CD14-positive monocyte (primary cell): ENCODE measurements around the gene TAS1R1. TPM values are rescaled to one million over a fixed set of nuclear protein-coding genes. Genes with fewer than 3 reads are reported as not detected.

ENCODE experiments used
- DNase-seq, 3 donors: peaks; one replicate each; pipeline ENCODE4 v3.0.0-alpha.2; 2011 to 2022
- H2AFZ ChIP-seq: 2 replicates; pipeline ENCODE4 v1.6.0; 2012; ENCODE audit warnings: mild to moderate bottlenecking, low read depth, low read length, inconsistent platforms; ENCODE audit not compliant: insufficient read depth, poor library complexity, severe bottlenecking
- H3K27ac ChIP-seq, 2 donors: 1 replicate in 1 of 2; 2 replicates in 1 of 2; pipeline ENCODE4 v1.5.1; 2012 to 2013; ENCODE audit warnings: low read length in 2 of 2, control low read depth in 1 of 2, inconsistent platforms in 1 of 2, low read depth in 1 of 2, mild to moderate bottlenecking in 1 of 2
- H3K27me3 ChIP-seq, 2 donors: one replicate each; pipeline versions ENCODE4 v1.6.0 to v1.6.1; 2011 to 2013; ENCODE audit warnings: low read length in 2 of 2; ENCODE audit not compliant: control insufficient read depth in 2 of 2, insufficient read depth in 2 of 2
- H3K36me3 ChIP-seq, 2 donors: replicated peaks in 1 of 2; 1 replicate in 1 of 2; 2 replicates in 1 of 2; pipeline versions ENCODE4 v1.5.1 to v1.6.1; 2012 to 2013; ENCODE audit warnings: low read length in 2 of 2, control low read depth in 1 of 2, inconsistent platforms in 1 of 2, mild to moderate bottlenecking in 1 of 2; ENCODE audit not compliant: insufficient read depth in 2 of 2, control insufficient read depth in 1 of 2
- H3K4me1 ChIP-seq, 2 donors: 1 replicate in 1 of 2; 2 replicates in 1 of 2; pipeline versions ENCODE4 v1.5.1 to v1.6.1; 2012 to 2013; ENCODE audit warnings: low read length in 2 of 2, control low read depth in 1 of 2, inconsistent platforms in 1 of 2, mild to moderate bottlenecking in 1 of 2, moderate library complexity in 1 of 2; ENCODE audit not compliant: insufficient read depth in 2 of 2, control insufficient read depth in 1 of 2
- H3K4me2 ChIP-seq: replicated peaks from 2 replicates; pipeline ENCODE3; 2012; ENCODE audit warnings: low read length, moderate library complexity, mild to moderate bottlenecking; ENCODE audit not compliant: poor library complexity, severe bottlenecking; ENCODE audit errors: extremely low read depth
- H3K4me3 ChIP-seq, 3 experiments: fragments of 200-600 bp in 1 of 3; sonication (generic) in 1 of 3; replicated peaks in 1 of 3; 1 replicate in 2 of 3; 2 replicates in 1 of 3; pipeline ENCODE4 v1.5.1; 2011 to 2013; ENCODE audit warnings: low read length in 3 of 3, mild to moderate bottlenecking in 3 of 3, control low read depth in 2 of 3, low read depth in 2 of 3, inconsistent platforms in 1 of 3, moderate library complexity in 1 of 3
- H3K79me2 ChIP-seq: 2 replicates; pipeline ENCODE4 v1.6.0; 2012; ENCODE audit warnings: mild to moderate bottlenecking, control low read depth, inconsistent platforms, low read length, moderate library complexity; ENCODE audit not compliant: insufficient read depth
- H3K9ac ChIP-seq: 2 replicates; pipeline ENCODE4 v1.6.0; 2017; ENCODE audit warnings: low read length, mild to moderate bottlenecking; ENCODE audit not compliant: insufficient read depth, poor library complexity, severe bottlenecking
- H3K9me3 ChIP-seq, 2 donors: replicated peaks in 1 of 2; 1 replicate in 1 of 2; 2 replicates in 1 of 2; pipeline versions ENCODE4 v1.5.1 to v1.6.1; 2012 to 2013; ENCODE audit warnings: low read length in 2 of 2, control low read depth in 1 of 2; ENCODE audit not compliant: control insufficient read depth in 1 of 2, insufficient read depth in 1 of 2
- H4K20me1 ChIP-seq: 2 replicates; pipeline ENCODE4 v1.6.0; 2012; ENCODE audit warnings: mild to moderate bottlenecking, low read length, control low read depth, moderate library complexity; ENCODE audit not compliant: insufficient read depth
- H3K27ac Mint-ChIP-seq, 7 donors: one replicate each; pipeline ENCODE4 v1.8.0; 2020; ENCODE audit warnings: mild to moderate bottlenecking in 7 of 7, mixed read lengths in 7 of 7, moderate library complexity in 6 of 7, inconsistent platforms in 2 of 7
- H3K27me3 Mint-ChIP-seq, 3 donors: one replicate each; pipeline ENCODE4 v1.8.0; 2021 to 2022; ENCODE audit warnings: low read depth in 3 of 3, mild to moderate bottlenecking in 3 of 3, mixed read lengths in 3 of 3, moderate library complexity in 3 of 3, inconsistent platforms in 1 of 3
- H3K36me3 Mint-ChIP-seq, 2 donors: one replicate each; pipeline ENCODE4 v1.8.0; 2020; ENCODE audit warnings: mixed read lengths in 2 of 2, inconsistent platforms in 1 of 2, mild to moderate bottlenecking in 1 of 2
- H3K4me1 Mint-ChIP-seq: one replicate; pipeline ENCODE4 v1.8.0; 2020; ENCODE audit warnings: mild to moderate bottlenecking, mixed read lengths
- H3K4me3 Mint-ChIP-seq, 2 donors: one replicate each; pipeline ENCODE4 v1.8.0; 2020; ENCODE audit warnings: mild to moderate bottlenecking in 2 of 2, mixed read lengths in 2 of 2, moderate library complexity in 1 of 2
- H3K9me3 Mint-ChIP-seq, 7 donors: one replicate each; pipeline ENCODE4 v1.8.0; 2020 to 2022; ENCODE audit warnings: mixed read lengths in 7 of 7, mild to moderate bottlenecking in 6 of 7, moderate library complexity in 6 of 7, inconsistent platforms in 2 of 7
- WGBS: methylation state at CpG from one replicate; pipeline ENCODE4 v1.1.5; 2013; ENCODE audit warnings: missing lambda C conversion rate; ENCODE audit not compliant: insufficient coverage; 5-methylcytosine and 5-hydroxymethylcytosine counted together
- intact Hi-C, 2 donors: fragments of 100-400 bp; cut with micrococcal nuclease; formaldehyde crosslinking; loops; one replicate each; pipeline versions ENCODE4 v1.15.0 to v1.15.1; 2023
- polyA plus RNA-seq, 3 donors: library from polyadenylated mRNA; depleted of rRNA in 1 of 3; unstranded in 2 of 3; stranded (reverse) in 1 of 3; fragments of 300-500 nt in 2 of 3; fragments of >200 nt in 1 of 3; fragmentation: Illumina TruSeq in 2 of 3; gene quantifications; 1 replicate in 2 of 3; 2 replicates in 1 of 3; pipeline ENCODE4 v1.2.3, GENCODE V29; 2012 to 2021
- TF ChIP-seq, protein P1 (sequence below): fragments of 200-600 bp; IDR thresholded peaks from one replicate; pipeline ENCODE4 v1.8.0; 2022; ENCODE audit warnings: antibody characterized with exemption, mild to moderate bottlenecking

TAS1R1 gene
- polyA plus RNA-seq, 3 donors = not detected

DNA sequence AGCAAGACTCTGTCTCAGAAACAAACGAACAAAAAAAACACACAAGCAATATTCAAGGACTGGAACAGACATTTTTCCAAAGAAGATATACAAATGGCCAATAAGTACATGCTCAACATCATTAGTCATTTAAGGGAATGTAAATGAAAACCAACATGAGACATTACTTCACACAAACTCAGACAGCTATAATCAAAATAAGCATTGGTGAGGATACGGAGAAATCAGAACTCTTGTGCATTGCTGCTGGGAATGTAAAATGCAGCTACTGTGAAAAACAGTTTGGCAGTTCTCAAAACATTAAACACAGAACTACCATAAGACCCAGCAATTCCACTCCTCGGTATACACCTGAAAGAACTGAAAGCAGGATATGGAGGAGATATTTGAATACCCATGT lies 16.2 kb upstream of the TAS1R1 start:
- Histone ChIP-seq H3K4me2 (no peak overlapping the region), H3K27ac (no peak overlapping the region), H3K27me3 (no peaks in the 10 kb centered on the region), H4K20me1 (no peaks in the 10 kb centered on the region), H3K9me3 (no peaks in the 10 kb centered on the region), H3K79me2 (no peaks in the 10 kb centered on the region), H3K9ac (no peak overlapping the region), H3K4me1 (peaks cover 0 to 4% of the 10 kb centered on the region in 2 donors), H3K4me3 (no peak overlapping the region), H3K36me3 (peaks cover 28 to 67% of the 10 kb centered on the region in 2 donors), H2AFZ (no peak overlapping the region)
- TF ChIP-seq, protein P1, sequence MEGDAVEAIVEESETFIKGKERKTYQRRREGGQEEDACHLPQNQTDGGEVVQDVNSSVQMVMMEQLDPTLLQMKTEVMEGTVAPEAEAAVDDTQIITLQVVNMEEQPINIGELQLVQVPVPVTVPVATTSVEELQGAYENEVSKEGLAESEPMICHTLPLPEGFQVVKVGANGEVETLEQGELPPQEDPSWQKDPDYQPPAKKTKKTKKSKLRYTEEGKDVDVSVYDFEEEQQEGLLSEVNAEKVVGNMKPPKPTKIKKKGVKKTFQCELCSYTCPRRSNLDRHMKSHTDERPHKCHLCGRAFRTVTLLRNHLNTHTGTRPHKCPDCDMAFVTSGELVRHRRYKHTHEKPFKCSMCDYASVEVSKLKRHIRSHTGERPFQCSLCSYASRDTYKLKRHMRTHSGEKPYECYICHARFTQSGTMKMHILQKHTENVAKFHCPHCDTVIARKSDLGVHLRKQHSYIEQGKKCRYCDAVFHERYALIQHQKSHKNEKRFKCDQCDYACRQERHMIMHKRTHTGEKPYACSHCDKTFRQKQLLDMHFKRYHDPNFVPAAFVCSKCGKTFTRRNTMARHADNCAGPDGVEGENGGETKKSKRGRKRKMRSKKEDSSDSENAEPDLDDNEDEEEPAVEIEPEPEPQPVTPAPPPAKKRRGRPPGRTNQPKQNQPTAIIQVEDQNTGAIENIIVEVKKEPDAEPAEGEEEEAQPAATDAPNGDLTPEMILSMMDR = no peak
- H3K4me1 Mint-ChIP-seq = peaks cover 4% of the 10 kb centered on the region
- H3K4me3 Mint-ChIP-seq = no peak overlapping the region
- H3K27me3 Mint-ChIP-seq = peaks cover 0 to 2% (median 0%) of the 10 kb centered on the region in 3 donors
- H3K36me3 Mint-ChIP-seq = peaks cover 45 to 75% of the 10 kb centered on the region in 2 donors
- no peaks in the 10 kb centered on the region for H3K9me3 Mint-ChIP-seq
- WGBS = no CpG with 5 or more reads among the region's 3 CpGs
- DNase-seq = no peak
- intact Hi-C loops = no loop called here
- peak overlapping the region in 1 of 7 donors; percentile 10 for H3K27ac Mint-ChIP-seq

GRCh38 chr1:6544831-6545230 lies 10.3 kb upstream of the TAS1R1 start:
- Histone ChIP-seq H3K9me3 (no peaks in the 10 kb centered on the region), H3K4me3 (no peak overlapping the region), H3K4me1 (peaks cover 6 to 7% of the 10 kb centered on the region in 2 donors), H3K79me2 (no peaks in the 10 kb centered on the region), H3K36me3 (peaks cover 61 to 93% of the 10 kb centered on the region in 2 donors), H3K9ac (no peak overlapping the region), H4K20me1 (peaks cover 8% of the 10 kb centered on the region), H3K4me2 (no peak overlapping the region), H3K27me3 (no peaks in the 10 kb centered on the region), H3K27ac (no peak overlapping the region), H2AFZ (no peak overlapping the region)
- Mint-ChIP-seq H3K27ac (no peak overlapping the region), H3K36me3 (peaks cover 71 to 92% of the 10 kb centered on the region in 2 donors), H3K4me1 (peaks cover 18% of the 10 kb centered on the region), H3K27me3 (no peaks in the 10 kb centered on the region), H3K4me3 (no peak overlapping the region), H3K9me3 (peaks cover 0 to 1% (median 0%) of the 10 kb centered on the region in 7 donors)
- no peak for DNase-seq
- 89% methylated on average over 3 of the region's 3 CpGs for WGBS
- TF ChIP-seq, protein P1 = no peak
- intact Hi-C loops = loop anchor here in 1 of 2 donors (5.0 kb wide), 1 partner anchor 387 kb away; no protein-coding TSS in a partner anchor
